ENCODE data around the gene LARP4B. TPM values are rescaled to one million over a fixed set of nuclear protein-coding genes. Genes with fewer than 3 reads are reported as not detected.

LARP4B gene
- total RNA-seq, 1 experiment from 2014 or later: 122 TPM

GRCh38 chr10:917999-918398 is 13.5 kb downstream of the LARP4B start:
- no peak for ATAC-seq
- no peak overlapping the region for H3K4me2 ChIP-seq (ENCODE audit: low read length)
- H3K27ac ChIP-seq (ENCODE audit: low read depth, low read length): no peak overlapping the region
- DNase-seq (ENCODE audit: low read depth, low spot score): no peak
- ChIA-PET CTCF (no interaction called here), RAD21 (ENCODE audit: low non-redundant PET in 1 of 2, low total read pairs in 2 of 2, uncharacterized antibody in 2 of 2, unreplicated experiment in 2 of 2) (no interaction called here), POLR2A (no interaction called here)
- H3K36me3 ChIP-seq (ENCODE audit: control insufficient read depth in 1 of 2, insufficient read depth in 2 of 2, low read length in 2 of 2): peaks cover 2 to 6% of the 10 kb centered on the region in 2 experiments; a peak in 1 of 4 replicates
- TF ChIP-seq ZNF274 (IDR thresholded peaks at IDR 0.05; ENCODE audit: low read depth, low read length) (no peak), YY1 (IDR thresholded peaks at IDR 0.05; ENCODE audit: extremely low read depth, insufficient replicate concordance, low read depth, low read length) (no peak), CEBPB (IDR thresholded peaks at IDR 0.05; ENCODE audit: low read depth) (no peak), REST (IDR thresholded peaks at IDR 0.05; ENCODE audit: low read depth) (no peak), EZH2phosphoT487 (IDR thresholded peaks at IDR 0.05; ENCODE audit: borderline replicate concordance) (no peak), POLR2A (IDR thresholded peaks at IDR 0.05; ENCODE audit: borderline replicate concordance, extremely low read depth, insufficient read depth, insufficient read length) (no peak), JUND (IDR thresholded peaks at IDR 0.05) (no peak), RAD21 (IDR thresholded peaks at IDR 0.05; ENCODE audit: low read depth) (no peak), SIN3A (IDR thresholded peaks at IDR 0.05; ENCODE audit: low read depth) (no peak)
- H3K9me2 ChIP-seq (ENCODE audit: insufficient read depth): no peaks in the 10 kb centered on the region
- H2AFZ ChIP-seq (ENCODE audit: low read depth, low read length, poor library complexity, severe bottlenecking): no peak overlapping the region
- no peaks in the 10 kb centered on the region for H3K9me3 ChIP-seq (ENCODE audit: control insufficient read depth in 1 of 2, insufficient read depth in 1 of 2, low read depth in 1 of 2, low read length in 2 of 2)
- H3K79me2 ChIP-seq (ENCODE audit: insufficient read depth, low read length): peaks cover 100% of the 10 kb centered on the region
- no peaks in the 10 kb centered on the region for H3K4me1 ChIP-seq (ENCODE audit: control insufficient read depth in 1 of 2, insufficient read depth in 2 of 2, low read length in 2 of 2)
- no peaks in the 10 kb centered on the region for H3K27me3 ChIP-seq (ENCODE audit: insufficient read depth, low read length)
- BruUV-seq (replicated peaks): no TSS peak
- H3K4me3 ChIP-seq (replicated peaks in 1 of 2; ENCODE audit: low read depth in 1 of 2, low read length in 2 of 2): no peak overlapping the region
- H4K20me1 ChIP-seq (ENCODE audit: insufficient read depth): peaks cover 48% of the 10 kb centered on the region; the same call in 1 of the 2 replicates
- no peak overlapping the region for H3K9ac ChIP-seq (ENCODE audit: low read length)
- intact Hi-C loops (cut with micrococcal nuclease): no loop called here

All from HCT116 (cell line).